OCI-M1 (cell line): ENCODE results near the gene EPB41L4A.

Source experiments
- DNase-seq: peaks from one replicate; lab custom pipeline; 2025; lab: John Stamatoyannopoulos, UW

EPB41L4A gene

GRCh38 chr5:112355058-112355685 is 63.9 kb downstream of the EPB41L4A start:
- DNase-seq, result peak; percentile 43

DNA sequence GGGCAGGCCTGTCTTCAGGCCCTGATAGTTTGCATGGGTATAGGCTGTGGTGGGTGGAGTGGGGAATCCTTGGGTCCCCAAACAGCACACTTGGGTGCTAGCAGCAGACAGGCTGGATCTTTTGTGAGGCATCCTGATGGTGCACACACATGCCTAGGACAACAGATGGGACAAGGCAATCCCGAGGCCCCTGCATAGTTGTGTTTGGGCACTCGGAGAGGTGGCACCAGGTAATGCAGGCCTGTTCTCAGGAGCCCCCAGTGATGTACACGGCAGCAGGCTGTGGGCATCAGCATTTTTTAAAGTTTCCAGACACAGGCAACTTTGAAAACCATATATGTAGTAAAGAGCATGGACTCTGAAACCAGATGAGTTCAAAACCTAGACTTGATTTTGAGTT is 65.4 kb downstream of the EPB41L4A start:
- DNase-seq, result no peak

- no peak for DNase-seq
Measured at GRCh38 chr5:112351225-112351624, 67.9 kb downstream of the EPB41L4A start.

- DNase-seq, result no peak
Measured at GRCh38 chr5:112350626-112351025, 68.5 kb downstream of the EPB41L4A start.

- no peak for DNase-seq
Measured at GRCh38 chr5:112349371-112349770, 69.7 kb downstream of the EPB41L4A start.

GRCh38 chr5:112348915-112349314 is 70.2 kb downstream of the EPB41L4A start:
- no peak for DNase-seq

- DNase-seq, result no peak
Measured at GRCh38 chr5:112348387-112348786, 70.7 kb downstream of the EPB41L4A start.

DNA sequence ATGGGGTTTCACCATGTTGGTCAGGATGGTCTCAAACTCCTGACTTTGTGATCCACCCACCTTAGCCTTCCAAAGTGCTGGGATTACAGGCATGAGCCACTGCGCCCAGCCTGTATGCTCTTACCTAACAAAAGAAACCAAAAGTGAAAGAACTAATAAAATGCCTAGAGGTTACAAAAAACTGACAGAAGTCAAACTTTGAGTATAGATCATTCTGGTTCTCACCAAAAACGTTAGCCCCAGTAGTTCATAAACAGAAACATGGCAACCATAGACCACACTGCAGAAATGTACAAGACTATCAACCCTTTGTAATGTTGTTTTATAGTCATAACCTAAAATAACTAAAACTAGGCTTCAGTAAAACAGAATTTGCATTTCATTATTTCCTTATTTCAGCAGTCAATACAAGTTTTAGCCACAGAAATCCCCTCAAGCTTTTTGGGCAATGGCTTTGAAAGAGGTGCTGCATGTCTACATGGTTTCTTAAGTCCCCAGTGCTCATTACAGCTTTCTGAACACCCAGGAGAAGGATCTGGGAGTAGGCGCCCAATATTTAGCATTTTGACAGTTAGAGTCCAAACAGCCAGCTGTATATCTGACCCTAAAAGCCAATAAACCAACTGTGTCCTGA is 72.5 kb downstream of the EPB41L4A start:
- peak; percentile 20 for DNase-seq

DNA sequence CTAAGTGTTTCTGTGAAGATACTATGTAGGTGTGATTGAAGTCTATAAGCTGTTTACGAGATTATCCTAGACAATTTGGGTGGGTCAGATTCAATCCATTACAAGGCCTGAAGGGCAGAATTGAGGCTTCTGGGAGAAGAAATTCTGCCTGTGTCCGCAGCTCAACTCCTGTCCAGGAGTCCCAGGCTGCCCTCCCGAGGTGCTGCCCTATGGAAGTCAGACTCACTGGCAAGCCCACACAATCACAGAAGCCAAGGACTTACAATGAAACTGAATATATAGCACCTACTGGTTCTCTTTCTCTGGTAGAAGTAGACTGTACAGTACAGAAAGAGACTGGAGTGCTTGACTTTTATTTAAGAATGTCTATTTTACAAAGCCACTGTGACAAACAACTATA is 74.5 kb downstream of the EPB41L4A start:
- no peak for DNase-seq

DNA sequence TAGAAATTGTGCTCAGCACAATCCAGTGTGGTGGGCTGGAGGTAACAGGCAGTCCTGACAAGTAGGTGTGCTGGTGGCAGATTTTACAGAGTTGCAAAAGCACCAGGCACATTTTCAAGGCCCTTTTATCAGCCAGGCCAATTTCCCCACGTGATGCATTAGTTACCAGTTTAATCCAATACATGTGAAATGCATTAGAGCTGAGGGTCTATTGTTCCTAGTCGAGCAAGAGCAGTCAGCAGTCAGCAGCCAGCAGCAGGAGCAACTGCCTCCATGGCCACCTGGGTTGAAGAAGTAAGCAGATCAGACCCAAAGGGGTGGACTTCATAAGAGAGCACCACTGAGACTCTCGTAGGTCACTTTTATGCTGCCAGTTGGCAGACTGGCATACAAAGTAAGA is 76.7 kb downstream of the EPB41L4A start:
- no peak for DNase-seq

DNA sequence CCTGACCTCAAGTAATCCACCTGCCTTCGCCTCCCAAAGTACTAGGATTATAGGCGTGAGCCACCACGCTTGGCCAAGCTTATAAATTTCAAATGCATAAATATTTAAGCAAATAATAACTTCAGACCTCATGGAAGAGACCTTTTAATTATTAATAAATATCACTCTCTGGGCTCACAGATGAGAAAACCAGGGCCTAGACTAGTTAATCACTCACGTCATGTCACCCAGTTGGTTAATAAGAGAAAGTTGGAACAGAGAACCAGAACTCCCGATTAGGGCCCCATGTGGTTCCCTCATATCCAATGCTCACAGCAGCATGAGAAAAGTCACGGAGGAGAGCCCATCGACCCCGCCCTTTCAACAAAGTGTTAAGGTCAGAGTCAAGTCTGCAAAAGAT is 79.3 kb downstream of the EPB41L4A start:
- DNase-seq, result no peak

GRCh38 chr5:112338681-112339337 is 80.3 kb downstream of the EPB41L4A start:
- no peak for DNase-seq

DNA sequence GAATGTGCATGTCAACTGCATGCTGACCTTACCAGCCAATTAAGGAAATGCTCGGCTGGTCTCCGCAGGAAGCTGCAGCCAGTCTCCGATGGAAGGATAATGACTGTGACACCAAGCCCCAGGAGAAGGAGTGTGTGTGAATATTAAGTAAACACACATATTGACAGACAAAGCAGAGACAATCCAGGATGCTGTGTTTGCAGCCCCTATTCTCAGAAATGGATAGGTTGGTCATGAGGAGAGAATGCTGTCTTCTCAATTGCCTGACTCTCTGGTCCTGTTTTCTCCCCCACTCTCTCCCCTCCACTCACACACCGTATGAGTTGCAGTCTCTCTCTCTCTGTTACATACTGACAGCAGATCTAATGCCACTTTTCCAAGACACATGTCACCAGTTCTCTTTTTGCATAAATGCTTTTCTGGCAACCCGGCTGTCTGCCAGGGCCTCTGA is 85.7 kb downstream of the EPB41L4A start:
- no peak for DNase-seq

DNA sequence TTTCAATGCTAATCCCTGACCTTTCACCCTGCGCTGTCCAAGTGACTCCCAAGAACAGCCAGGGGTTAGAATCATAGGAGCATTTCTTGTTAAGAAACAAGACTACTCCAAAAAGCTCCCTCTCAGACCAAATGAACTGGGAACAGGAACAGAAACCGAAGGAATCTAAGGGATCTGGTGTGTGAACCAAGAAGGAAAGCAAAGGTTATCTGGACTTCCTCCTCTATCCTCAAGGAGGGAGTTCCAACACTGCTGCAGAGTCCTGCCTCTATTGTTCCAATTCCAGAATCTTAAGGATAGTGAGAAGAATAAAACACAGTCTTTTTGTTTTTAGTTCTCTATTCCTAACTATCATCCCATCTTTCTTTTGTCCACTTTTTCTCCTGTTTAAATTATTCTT is 87.2 kb downstream of the EPB41L4A start:
- no peak for DNase-seq

GRCh38 chr5:112329419-112330090 is 89.5 kb downstream of the EPB41L4A start:
- DNase-seq, result no peak

GRCh38 chr5:112323166-112323565 is 95.9 kb downstream of the EPB41L4A start:
- peak; percentile 33 for DNase-seq

GRCh38 chr5:112320408-112320807 is 98.7 kb downstream of the EPB41L4A start:
- DNase-seq, result no peak

DNA sequence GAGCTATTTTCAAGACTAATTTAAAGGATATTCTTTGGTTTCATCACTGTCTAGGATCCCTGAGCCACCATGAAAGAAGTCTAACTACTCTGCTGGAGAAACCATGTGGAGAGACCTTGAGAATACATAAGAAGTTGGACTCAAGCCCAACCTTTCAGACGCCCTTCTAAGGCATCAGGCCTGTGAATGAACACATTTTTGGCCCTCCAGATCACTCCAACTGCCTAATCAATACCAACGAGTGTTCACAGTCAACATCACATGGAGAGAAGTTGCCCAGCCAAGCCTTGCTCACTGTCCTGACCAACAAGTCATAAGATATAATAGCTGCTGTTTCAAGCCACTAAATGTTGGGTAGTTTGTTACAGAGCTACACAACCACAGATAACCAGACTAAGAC is 100.7 kb downstream of the EPB41L4A start:
- DNase-seq, result no peak

- no peak for DNase-seq
Measured at GRCh38 chr5:112317866-112318265, 101.2 kb downstream of the EPB41L4A start.

- DNase-seq, result no peak
Measured at GRCh38 chr5:112316731-112317130, 102.3 kb downstream of the EPB41L4A start.

DNA sequence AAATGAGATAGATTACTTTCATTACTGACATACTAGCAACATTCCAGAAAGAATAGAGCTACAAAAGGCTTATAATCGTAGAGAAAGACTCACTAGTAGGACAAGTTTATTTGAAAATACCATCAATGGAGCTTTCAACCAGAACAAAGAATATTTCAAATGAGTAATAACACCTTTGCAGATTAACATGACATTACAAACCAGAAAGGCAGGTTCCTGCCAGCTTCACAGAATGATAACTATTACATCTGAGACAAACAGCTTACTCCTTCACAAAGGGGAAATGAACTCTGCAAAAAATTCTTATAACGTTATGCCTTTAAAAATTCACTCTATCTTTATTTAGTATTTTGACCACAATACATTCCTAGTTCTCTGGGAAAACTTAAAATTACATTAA is 103.1 kb downstream of the EPB41L4A start:
- DNase-seq, result no peak

DNA sequence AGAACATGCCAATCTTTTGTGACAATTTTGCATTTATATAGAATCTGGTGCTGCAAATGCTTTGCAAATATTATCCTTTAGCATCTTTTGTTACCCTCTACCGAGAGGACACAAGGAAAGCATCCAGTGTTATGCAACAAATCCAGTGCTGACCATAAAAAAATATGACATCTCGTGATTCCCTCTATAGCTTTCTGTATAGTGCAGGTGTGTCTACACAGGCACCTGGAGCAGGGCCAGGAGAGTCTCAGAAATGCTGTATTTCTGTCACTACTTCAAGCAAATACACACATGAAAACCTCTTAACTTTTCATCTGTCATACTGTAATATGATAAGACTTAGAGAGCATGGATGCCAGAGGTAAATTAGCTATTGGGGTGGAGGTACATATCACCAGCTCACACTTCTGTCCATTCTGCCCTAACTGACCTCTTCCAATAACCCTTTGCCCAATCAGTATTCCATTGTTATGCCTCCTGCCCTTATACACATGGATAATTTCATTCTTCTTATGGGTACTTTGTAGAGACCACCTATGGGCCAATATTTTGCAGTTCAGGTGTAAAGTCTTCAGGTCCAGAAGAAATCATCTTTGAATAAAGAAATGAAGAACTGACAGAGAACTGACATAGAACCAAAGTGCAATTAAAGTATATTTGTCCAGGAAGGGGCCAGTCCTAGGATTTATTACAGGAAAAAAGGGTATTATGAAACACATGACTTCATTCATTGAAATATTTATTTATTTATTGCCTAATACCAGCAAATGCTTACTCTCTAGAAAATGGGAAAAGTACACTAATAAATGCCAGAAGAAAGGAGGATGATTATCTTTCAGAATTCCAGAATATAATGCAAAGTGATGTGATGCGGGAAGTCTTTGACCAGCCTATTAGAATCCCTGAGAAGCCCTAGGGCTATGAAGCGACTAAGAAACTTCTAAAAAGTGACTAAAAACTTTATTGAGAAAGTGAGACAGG is 106.5 kb downstream of the EPB41L4A start:
- no peak for DNase-seq
